Hair follicular keratinocyte (primary cell): ENCODE measurements around the gene ERG. TPM values are rescaled to one million over a fixed set of nuclear protein-coding genes. Genes with fewer than 3 reads are reported as not detected.

ENCODE experiments used
- total RNA-seq: library from RNA; depleted of rRNA; stranded (reverse); fragments of >200 nt; gene quantifications from 2 replicates; pipeline ENCODE4 v1.2.3, GENCODE V29; 2015

Gene ERG
- 0.04 and 0.23 TPM in 2 replicates for total RNA-seq

DNA sequence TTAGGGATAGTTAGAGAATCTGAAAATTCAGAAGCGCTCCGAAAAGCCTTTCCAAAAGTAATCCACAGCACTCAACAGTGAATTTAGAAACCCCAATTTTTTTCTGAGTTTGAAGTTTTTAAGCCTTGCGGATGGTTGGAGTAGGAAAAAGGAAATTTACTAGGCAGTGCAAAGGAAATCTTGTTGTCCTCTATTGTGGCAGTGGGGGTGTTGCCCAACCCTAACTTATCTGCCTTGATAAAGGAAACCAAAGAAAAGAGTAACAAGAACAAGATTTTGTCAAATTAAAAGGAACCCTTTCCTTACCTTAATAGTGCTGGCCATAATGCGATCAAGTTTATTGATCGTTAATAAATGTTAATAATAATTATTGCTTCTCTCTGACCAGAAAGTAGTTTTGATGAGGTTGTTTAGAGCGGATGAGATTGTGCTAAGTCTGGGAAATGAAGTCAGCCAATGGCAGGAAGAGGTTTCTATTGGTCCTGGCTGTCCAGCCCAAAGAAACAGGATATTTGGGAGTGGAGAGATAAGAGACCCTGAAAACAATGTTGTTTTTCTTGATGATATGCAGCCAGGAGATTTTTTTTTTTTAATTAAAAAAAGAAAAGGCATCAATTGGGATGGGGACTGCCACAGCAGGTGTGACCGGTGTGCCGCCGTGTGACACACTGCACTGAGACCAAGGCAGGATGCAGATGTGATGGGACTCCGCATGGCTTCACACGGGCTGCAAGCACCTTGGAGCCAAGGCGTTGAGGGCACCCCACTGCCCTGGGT lies at the start of gene ERG:
Gene ERG, minus strand, starts transcription at position 421 of the 777 bp plus-strand sequence. Its CDS starts 97 bp downstream, at position 324.

Other genes starting within 250 kb of the ERG start
- 36.6 and 38.1 TPM in 2 replicates for gene KCNJ15, start 241.5 kb downstream of the ERG start, total RNA-seq